ENCODE results near the gene MLC1.

MLC1 gene

GRCh38 chr22:50112151-50113118 lies 27.2 kb upstream of the MLC1 start:
- peak; percentile 70 for ATAC-seq
- TF ChIP-seq PPARA (CRISPR knock-in tag; IDR thresholded peaks at IDR 0.05; ENCODE audit: borderline replicate concordance), result no peak
- no peak for TF ChIP-seq CSDC2 (CRISPR knock-in tag; IDR thresholded peaks at IDR 0.05)
- TF ChIP-seq ZNF565 (CRISPR knock-in tag; conservative IDR thresholded peaks at IDR 0.05; ENCODE audit: low read depth), result no peak
- no peak for TF ChIP-seq ZFP3 (CRISPR knock-in tag; IDR thresholded peaks at IDR 0.05)
- TF ChIP-seq ARNTL (CRISPR knock-in tag; IDR thresholded peaks at IDR 0.05; ENCODE audit: borderline replicate concordance, low read depth), result no peak
- TF ChIP-seq ESRRG (CRISPR knock-in tag; IDR thresholded peaks at IDR 0.05), result no peak
- no peak for TF ChIP-seq ISL1 (CRISPR knock-in tag; IDR thresholded peaks at IDR 0.05)
- TF ChIP-seq RARB (CRISPR knock-in tag; IDR thresholded peaks at IDR 0.05), result no peak
- TF ChIP-seq ZC3H10 (CRISPR knock-in tag; IDR thresholded peaks at IDR 0.05), result no peak
- no peak for TF ChIP-seq OSR1 (CRISPR knock-in tag; IDR thresholded peaks at IDR 0.05)
- TF ChIP-seq ZNF8 (CRISPR knock-in tag; IDR thresholded peaks at IDR 0.05), result no peak
- no peak for TF ChIP-seq BACH2 (CRISPR knock-in tag; IDR thresholded peaks at IDR 0.05; ENCODE audit: borderline replicate concordance)
- TF ChIP-seq ZNF70 (CRISPR knock-in tag; IDR thresholded peaks at IDR 0.05), result no peak
- TF ChIP-seq CREB5 (CRISPR knock-in tag; IDR thresholded peaks at IDR 0.05; ENCODE audit: low read depth), result no peak
- no peak for TF ChIP-seq GLIS3 (CRISPR knock-in tag; IDR thresholded peaks at IDR 0.05)
- no peak for TF ChIP-seq TCF4 (CRISPR knock-in tag; IDR thresholded peaks at IDR 0.05; ENCODE audit: borderline replicate concordance)

- ATAC-seq, result no peak
- no peak for TF ChIP-seq ISL1 (CRISPR knock-in tag; IDR thresholded peaks at IDR 0.05)
- no peak for TF ChIP-seq ZNF8 (CRISPR knock-in tag; IDR thresholded peaks at IDR 0.05)
- no peak for TF ChIP-seq PPARA (CRISPR knock-in tag; IDR thresholded peaks at IDR 0.05; ENCODE audit: borderline replicate concordance)
Measured at GRCh38 chr22:50111056-50111455, 25.8 kb upstream of the MLC1 start.

- TF ChIP-seq CSRNP3 (CRISPR knock-in tag; IDR thresholded peaks at IDR 0.05), result no peak
- ATAC-seq, result no peak
Measured at GRCh38 chr22:50107529-50107928, 22.3 kb upstream of the MLC1 start.

- no peak for TF ChIP-seq SNAI2 (CRISPR knock-in tag; IDR thresholded peaks at IDR 0.05)
- no peak for TF ChIP-seq OSR1 (CRISPR knock-in tag; IDR thresholded peaks at IDR 0.05)
- no peak for TF ChIP-seq ESRRG (CRISPR knock-in tag; IDR thresholded peaks at IDR 0.05)
- TF ChIP-seq POU6F1 (CRISPR knock-in tag; IDR thresholded peaks at IDR 0.05; ENCODE audit: borderline replicate concordance, low read depth), result no peak
- no peak for ATAC-seq
Measured at GRCh38 chr22:50105208-50106100, 20.2 kb upstream of the MLC1 start.

- ATAC-seq, result peak; percentile 58
- TF ChIP-seq POU6F1 (CRISPR knock-in tag; IDR thresholded peaks at IDR 0.05; ENCODE audit: borderline replicate concordance, low read depth) (no peak), BACH2 (CRISPR knock-in tag; IDR thresholded peaks at IDR 0.05; ENCODE audit: borderline replicate concordance) (no peak), ZFP30 (CRISPR knock-in tag; IDR thresholded peaks at IDR 0.05) (no peak), RARB (CRISPR knock-in tag; IDR thresholded peaks at IDR 0.05) (no peak), ZNF565 (CRISPR knock-in tag; conservative IDR thresholded peaks at IDR 0.05; ENCODE audit: low read depth) (no peak), ZC3H10 (CRISPR knock-in tag; IDR thresholded peaks at IDR 0.05) (no peak), PPARA (CRISPR knock-in tag; IDR thresholded peaks at IDR 0.05; ENCODE audit: borderline replicate concordance) (no peak), ZNF70 (CRISPR knock-in tag; IDR thresholded peaks at IDR 0.05) (no peak)
Measured at GRCh38 chr22:50104141-50104544, 18.9 kb upstream of the MLC1 start.

All from SK-N-SH treated with all-trans-retinoic acid at 6 μM for 48 hours (cell line).